ELF-1 (cell line): ENCODE measurements around the gene CPAMD8.
"Not testable (repeated sequence)": the region's sequence is repeated elsewhere in the genome, so short reads cannot be mapped to it uniquely, and the experiment has no call there.

Source experiments
- DNase-seq: peaks from one replicate; pipeline ENCODE4 v3.0.0-alpha.2; 2016; ENCODE audit warnings: low read depth, low spot score

CPAMD8 gene

GRCh38 chr19:16874978-16875299 lies 151.7 kb downstream of the CPAMD8 start:
- not testable (repeated sequence) for DNase-seq

GRCh38 chr19:16874250-16874977 lies 152.2 kb downstream of the CPAMD8 start:
- no peak for DNase-seq

GRCh38 chr19:16873594-16873993 lies 153.0 kb downstream of the CPAMD8 start:
- DNase-seq = no peak

- DNase-seq = no peak
Observed at GRCh38 chr19:16872728-16873127, 153.9 kb downstream of the CPAMD8 start.

- no peak for DNase-seq
Observed at GRCh38 chr19:16871871-16872270, 154.7 kb downstream of the CPAMD8 start.

GRCh38 chr19:16869331-16869972 lies 157.2 kb downstream of the CPAMD8 start:
- DNase-seq = no peak

GRCh38 chr19:16868423-16869130 lies 158.0 kb downstream of the CPAMD8 start:
- DNase-seq = no peak

GRCh38 chr19:16867211-16867610 lies 159.4 kb downstream of the CPAMD8 start:
- no peak for DNase-seq

GRCh38 chr19:16862826-16863415 lies 163.7 kb downstream of the CPAMD8 start:
- DNase-seq = no peak

GRCh38 chr19:16861834-16862233 lies 164.8 kb downstream of the CPAMD8 start:
- no peak for DNase-seq

GRCh38 chr19:16861011-16861410 lies 165.6 kb downstream of the CPAMD8 start:
- DNase-seq = no peak

GRCh38 chr19:16860118-16860517 lies 166.5 kb downstream of the CPAMD8 start:
- no peak for DNase-seq

- no peak for DNase-seq
Observed at GRCh38 chr19:16859626-16860025, 167.0 kb downstream of the CPAMD8 start.

- no peak for DNase-seq
Observed at GRCh38 chr19:16856091-16856490, 170.5 kb downstream of the CPAMD8 start.

GRCh38 chr19:16853066-16853465 lies 173.5 kb downstream of the CPAMD8 start:
- no peak for DNase-seq

GRCh38 chr19:16851031-16851712 lies 175.4 kb downstream of the CPAMD8 start:
- no peak for DNase-seq

GRCh38 chr19:16850133-16850532 lies 176.5 kb downstream of the CPAMD8 start:
- DNase-seq = no peak

- DNase-seq = no peak
Observed at GRCh38 chr19:16849168-16849567, 177.4 kb downstream of the CPAMD8 start.

GRCh38 chr19:16847430-16847829 lies 179.2 kb downstream of the CPAMD8 start:
- no peak for DNase-seq

GRCh38 chr19:16846901-16847300 lies 179.7 kb downstream of the CPAMD8 start:
- no peak for DNase-seq
